GM12878 (cell line): ENCODE measurements around the gene TBC1D10A. TPM values are rescaled to one million over a fixed set of nuclear protein-coding genes. Genes with fewer than 3 reads are reported as not detected.

Source experiments
- ATF2 ChIP-seq: IDR thresholded peaks from 2 replicates; pipeline ENCODE4 v1.6.1; 2012; ENCODE audit warnings: low read length, inconsistent platforms
- GABPA ChIP-seq: IDR thresholded peaks from 2 replicates; pipeline ENCODE4 v1.6.1; 2014; ENCODE audit warnings: antibody characterized with exemption, low read depth, mild to moderate bottlenecking, inconsistent platforms
- HCFC1 ChIP-seq: fragments of 150-350 bp; IDR thresholded peaks from 2 replicates; pipeline ENCODE4 v1.6.1; 2014; ENCODE audit warnings: low read length
- IRF4 ChIP-seq: IDR thresholded peaks from 2 replicates; pipeline ENCODE4 v1.6.1; 2011; ENCODE audit warnings: low read depth, low read length
- KAT2A ChIP-seq: conservative IDR thresholded peaks from 2 replicates; pipeline ENCODE4 v1.6.1; 2011; ENCODE audit warnings: low read depth, low read length; ENCODE audit not compliant: control insufficient read depth
- MEF2B ChIP-seq: fragments of 450-650 bp; IDR thresholded peaks from 2 replicates; pipeline ENCODE4 v1.6.1; 2018; ENCODE audit warnings: mild to moderate bottlenecking, moderate library complexity; ENCODE audit not compliant: partially characterized antibody, poor library complexity, severe bottlenecking
- POLR2A ChIP-seq: IDR thresholded peaks from 2 replicates; pipeline ENCODE4 v1.6.1; 2011; ENCODE audit warnings: low read depth, mild to moderate bottlenecking, low read length
- RAD51 ChIP-seq: fragments of 450-650 bp; IDR thresholded peaks from 2 replicates; pipeline ENCODE4 v1.6.1; 2016; ENCODE audit warnings: moderate library complexity, mild to moderate bottlenecking, inconsistent platforms
- RB1 ChIP-seq: fragments of 450-650 bp; formaldehyde crosslinking; IDR thresholded peaks from 2 replicates; pipeline ENCODE4 v1.6.1; 2017; ENCODE audit warnings: mild to moderate bottlenecking, borderline replicate concordance
- STAT3 ChIP-seq: IDR thresholded peaks from 2 replicates; pipeline ENCODE4 v1.6.1; 2011; ENCODE audit warnings: low read depth, low read length, improper control_type of control experiment
- USF1 ChIP-seq: IDR thresholded peaks from 2 replicates; pipeline ENCODE4 v1.6.1; 2011; ENCODE audit warnings: borderline replicate concordance, low read depth, mild to moderate bottlenecking, moderate library complexity, mixed read lengths, low read length; ENCODE audit not compliant: insufficient read depth; ENCODE audit errors: extremely low read length
- ZBTB33 ChIP-seq: fragments of 450-650 bp; IDR thresholded peaks from 2 replicates; pipeline ENCODE4 v1.6.1; 2017; ENCODE audit warnings: mild to moderate bottlenecking
- ZNF217 ChIP-seq: fragments of 450-650 bp; IDR thresholded peaks from 2 replicates; pipeline ENCODE4 v1.6.1; 2017; ENCODE audit warnings: antibody characterized with exemption, mild to moderate bottlenecking
- polyA plus RNA-seq, 11 experiments: library from polyadenylated mRNA; depleted of rRNA in 4 of 11; unstranded in 6 of 11; stranded (reverse) in 5 of 11; fragments of >200 nt; fragmentation: Nextera tagmentation in 4 of 11; fragmentation: Illumina TruSeq in 1 of 11; extraction: Ambion mirVana in 4 of 11; extraction: Trizol in 1 of 11; gene quantifications; 1 replicate in 1 of 11; 2 replicates in 10 of 11; pipeline versions ENCODE4 v1.2.1 to v1.2.3, GENCODE V29; 2011 to 2016; ENCODE audit warnings: inconsistent platforms in 2 of 11, missing spikeins in 2 of 11, low read depth in 1 of 11
- total RNA-seq, 4 experiments: library from RNA; depleted of rRNA in 3 of 4; stranded (reverse); fragments of >200 nt in 3 of 4; fragmentation: Illumina TruSeq in 1 of 4; extraction: Trizol in 1 of 4; gene quantifications; 2 replicates each; pipeline versions ENCODE4 v1.2.1 to v1.2.3, GENCODE V29; 2013 to 2021

The TBC1D10A gene
- total and polyA plus RNA-seq, 10 of the 15 experiments (the other 5 are each of a cell fraction or from before 2014, with no cell fraction given), result 0.27 to 25.7 (median 15.3) TPM

GRCh38 chr22:30308518-30309230, 18.1 kb downstream of the TBC1D10A start (continued):
- no peak for TF ChIP-seq KAT2A
- TF ChIP-seq ATF2, result peak; percentile 91
- no peak for TF ChIP-seq RB1
- TF ChIP-seq ZBTB33, result no peak
- TF ChIP-seq STAT3, result no peak
- no peak for TF ChIP-seq HCFC1
- 0 out of 2 replicates have a peak, but pooled peaks have one; percentile 44 for TF ChIP-seq IRF4
- no peak for TF ChIP-seq RAD51
- peak; percentile 38 for TF ChIP-seq MEF2B
- no peak for TF ChIP-seq GABPA
- no peak for TF ChIP-seq USF1
- no peak for TF ChIP-seq POLR2A
- TF ChIP-seq ZNF217, result no peak
